Psoas muscle (tissue), 8 donors: ENCODE results near the gene XIAP. TPM values are rescaled to one million over a fixed set of nuclear protein-coding genes. Genes with fewer than 3 reads are reported as not detected.
"Not testable (repeated sequence)": the region's sequence is repeated elsewhere in the genome, so short reads cannot be mapped to it uniquely, and the experiment has no call there.

Experiments used
- ATAC-seq, 4 donors: fragments of 200-7000 bp; cut with Tn5 transposase; one replicate each; pipeline ENCODE4 v1.9.1; 2020; ENCODE audit warnings: moderate library complexity in 3 of 4, mild to moderate bottlenecking in 2 of 4
- DNase-seq, 2 donors: peaks; one replicate each; pipeline ENCODE4 v3.0.0-alpha.2; 2020
- H3K27ac ChIP-seq: fragments of 200-600 bp; one replicate; pipeline ENCODE4 v1.8.0; 2022
- H3K27me3 ChIP-seq, 3 donors: fragments of 200-600 bp in 1 of 3; one replicate each; pipeline versions ENCODE4 v1.6.1 to v1.8.0; 2013 to 2022; ENCODE audit warnings: low read length in 2 of 3, mild to moderate bottlenecking in 2 of 3, moderate library complexity in 1 of 3; ENCODE audit not compliant: insufficient read depth in 3 of 3
- H3K36me3 ChIP-seq, 2 donors: fragments of 200-600 bp in 1 of 2; one replicate each; pipeline versions ENCODE4 v1.6.1 to v1.8.0; 2013 to 2022; ENCODE audit warnings: low read depth in 1 of 2, mild to moderate bottlenecking in 1 of 2, moderate library complexity in 1 of 2; ENCODE audit not compliant: insufficient read depth in 1 of 2
- H3K4me1 ChIP-seq: fragments of 200-600 bp; one replicate; pipeline ENCODE4 v1.8.0; 2022
- H3K4me3 ChIP-seq: fragments of 200-600 bp; one replicate; pipeline ENCODE4 v1.8.0; 2022; ENCODE audit warnings: mild to moderate bottlenecking
- H3K9me3 ChIP-seq: fragments of 200-600 bp; one replicate; pipeline ENCODE4 v1.8.0; 2022
- WGBS, 3 donors: extraction: QIAGEN DNeasy Blood & Tissue Kit; methylation state at CpG; one replicate each; pipeline versions ENCODE4 v1.1.6 to v1.1.7; 2013; 5-methylcytosine and 5-hydroxymethylcytosine counted together
- intact Hi-C, 2 donors: fragments of 100-400 bp; cut with DNase I; formaldehyde crosslinking; loops; one replicate each; pipeline versions ENCODE4 v1.11.0 to v1.14.2; 2022
- polyA plus RNA-seq, 3 donors: library from polyadenylated mRNA; stranded (reverse); fragments of 200-250 nt; gene quantifications; one replicate each; pipeline ENCODE4 v1.2.3, GENCODE V29; 2013
- total RNA-seq, 4 donors: library from RNA; stranded (reverse); fragmentation: NEBNext Ultra II Directional in 2 of 4; extraction: Animal tissue kit (Norgen Biotek cat#: 25700) in 2 of 4; gene quantifications; one replicate each; pipeline versions ENCODE4 v1.2.1 to v1.2.4, GENCODE V29; 2021 to 2023
- TF ChIP-seq, protein P1 (sequence below): fragments of 200-600 bp; IDR thresholded peaks from one replicate; pipeline ENCODE4 v1.8.0; 2022; ENCODE audit warnings: antibody characterized with exemption
- donor health status: healthy with polysubstance abuse.
- donor health status: DM: no; HTN: no; CAD: no; lungs with moderate emphysema.
- donor health status: Bipolar disorder and iron deficiency.
- donor health status: healthy.
- donor health status: DM: yes; HTN: yes; CAD: no.
- donor health status: DM: no; HTN: no; CAD: no.
- donor health status: DM: no; HTN: no; CAD: no.
- donor health status: DM: yes; HTN: yes; CAD: no.

The XIAP gene
- total and polyA plus RNA-seq, 7 donors: 7.5 to 40.1 (median 34.8) TPM

- intact Hi-C loops: no loop called here
- H3K4me3 ChIP-seq: no peak overlapping the region
- DNase-seq (no peak), ATAC-seq (no peak)
- peaks cover 16% of the 10 kb centered on the region for H3K4me1 ChIP-seq
- H3K27me3 ChIP-seq: no peaks in the 10 kb centered on the region
- peaks cover 0 to 7% of the 10 kb centered on the region in 2 donors for H3K36me3 ChIP-seq
- no peaks in the 10 kb centered on the region for H3K9me3 ChIP-seq
- no peak overlapping the region for H3K27ac ChIP-seq
- TF ChIP-seq, protein P1, sequence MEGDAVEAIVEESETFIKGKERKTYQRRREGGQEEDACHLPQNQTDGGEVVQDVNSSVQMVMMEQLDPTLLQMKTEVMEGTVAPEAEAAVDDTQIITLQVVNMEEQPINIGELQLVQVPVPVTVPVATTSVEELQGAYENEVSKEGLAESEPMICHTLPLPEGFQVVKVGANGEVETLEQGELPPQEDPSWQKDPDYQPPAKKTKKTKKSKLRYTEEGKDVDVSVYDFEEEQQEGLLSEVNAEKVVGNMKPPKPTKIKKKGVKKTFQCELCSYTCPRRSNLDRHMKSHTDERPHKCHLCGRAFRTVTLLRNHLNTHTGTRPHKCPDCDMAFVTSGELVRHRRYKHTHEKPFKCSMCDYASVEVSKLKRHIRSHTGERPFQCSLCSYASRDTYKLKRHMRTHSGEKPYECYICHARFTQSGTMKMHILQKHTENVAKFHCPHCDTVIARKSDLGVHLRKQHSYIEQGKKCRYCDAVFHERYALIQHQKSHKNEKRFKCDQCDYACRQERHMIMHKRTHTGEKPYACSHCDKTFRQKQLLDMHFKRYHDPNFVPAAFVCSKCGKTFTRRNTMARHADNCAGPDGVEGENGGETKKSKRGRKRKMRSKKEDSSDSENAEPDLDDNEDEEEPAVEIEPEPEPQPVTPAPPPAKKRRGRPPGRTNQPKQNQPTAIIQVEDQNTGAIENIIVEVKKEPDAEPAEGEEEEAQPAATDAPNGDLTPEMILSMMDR: no peak
These were observed 21.5 kb downstream of the XIAP start for GRCh38 chrX:123881330-123881729.

DNA sequence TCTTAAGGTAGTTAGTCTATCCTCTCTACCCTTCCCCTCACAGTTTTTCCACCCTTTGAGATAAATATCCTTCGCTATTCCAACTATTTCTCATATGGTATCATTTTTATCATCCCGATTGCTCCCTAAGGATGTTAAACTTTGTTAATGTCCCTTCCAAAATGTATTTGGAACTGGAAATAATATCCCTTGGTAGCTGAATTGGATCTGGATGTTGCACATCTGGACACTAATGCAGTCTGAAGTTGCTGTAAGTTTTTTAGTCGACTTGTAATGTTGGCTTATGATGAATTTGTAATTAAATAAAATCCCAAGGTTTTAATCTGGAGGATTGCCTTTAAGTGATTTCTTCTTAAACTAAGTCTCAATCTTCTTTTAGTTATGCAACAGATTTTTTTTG lies 22.5 kb downstream of the XIAP start:
- WGBS, 3 donors: 50 to 66% (median 59%) methylated on average over 3 of the region's 3 CpGs
- TF ChIP-seq, protein P1: no peak
- ATAC-seq: no peak
- intact Hi-C loops: no loop called here
- Histone ChIP-seq H3K27ac (no peak overlapping the region), H3K36me3 (peaks cover 0 to 7% of the 10 kb centered on the region in 2 donors), H3K9me3 (no peaks in the 10 kb centered on the region), H3K4me3 (no peak overlapping the region), H3K27me3 (no peaks in the 10 kb centered on the region), H3K4me1 (peaks cover 16% of the 10 kb centered on the region)
- no peak for DNase-seq

DNA sequence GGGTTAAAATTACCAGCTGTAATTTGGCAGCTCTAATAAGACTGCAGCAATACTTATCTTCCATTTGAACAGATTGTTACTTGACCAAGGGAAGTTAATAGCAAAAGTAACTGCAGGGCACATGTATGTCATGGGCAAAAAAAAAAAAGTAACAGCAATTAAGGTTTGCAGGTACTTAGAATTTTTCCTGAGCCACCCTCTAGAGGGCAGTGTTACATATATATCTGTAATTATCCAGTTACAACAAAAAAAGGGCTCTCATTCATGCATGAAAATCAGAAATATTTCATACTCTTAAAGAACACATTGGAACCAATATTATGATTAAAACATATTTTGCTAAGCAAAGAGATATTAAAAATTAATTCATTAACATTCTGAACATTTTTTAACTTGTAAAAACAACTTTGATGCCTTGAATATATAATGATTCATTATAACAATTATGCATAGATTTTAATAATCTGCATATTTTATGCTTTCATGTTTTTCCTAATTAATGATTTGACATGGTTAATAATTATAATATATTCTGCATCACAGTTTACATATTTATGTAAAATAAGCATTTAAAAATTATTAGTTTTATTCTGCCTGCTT lies 25.1 kb downstream of the XIAP start:
- Histone ChIP-seq H3K27ac (no peak overlapping the region), H3K36me3 (peaks cover 0 to 17% of the 10 kb centered on the region in 2 donors), H3K4me1 (peaks cover 3% of the 10 kb centered on the region), H3K27me3 (no peaks in the 10 kb centered on the region), H3K9me3 (no peaks in the 10 kb centered on the region), H3K4me3 (no peak overlapping the region)
- ATAC-seq (peak in 2 of 4 donors; percentile 52 to 66), DNase-seq (no peak)
- TF ChIP-seq, protein P1: peak; percentile 50
- intact Hi-C loops: no loop called here

GRCh38 chrX:123899701-123900100 lies 39.8 kb downstream of the XIAP start:
- intact Hi-C loops: no loop called here
- TF ChIP-seq, protein P1: no peak
- H3K36me3 ChIP-seq: peaks cover 0 to 41% of the 10 kb centered on the region in 2 donors
- 34 to 54% (median 42%) methylated on average over 3 of the region's 3 CpGs for WGBS, 3 donors
- no peak overlapping the region for H3K4me3 ChIP-seq
- no peak for DNase-seq
- H3K27ac ChIP-seq: no peak overlapping the region
- no peaks in the 10 kb centered on the region for H3K4me1 ChIP-seq
- no peaks in the 10 kb centered on the region for H3K27me3 ChIP-seq
- no peaks in the 10 kb centered on the region for H3K9me3 ChIP-seq
- ATAC-seq: peak; percentile 70 to 92 (median 82)

GRCh38 chrX:123903261-123903660 lies 43.4 kb downstream of the XIAP start:
- H3K4me3 ChIP-seq, H3K27ac ChIP-seq, intact Hi-C loops, H3K4me1 ChIP-seq, ATAC-seq, DNase-seq, H3K9me3 ChIP-seq, H3K27me3 ChIP-seq: not testable (repeated sequence)
- WGBS, 3 donors: 87 to 98% (median 88%) methylated on average over 6 to 7 of the region's 7 CpGs
- H3K36me3 ChIP-seq: peaks cover 0 to 34% of the 10 kb centered on the region in 2 donors
